Stimulated activated CD8-positive, alpha-beta memory T cell treated with anti-CD3 and anti-CD28 coated beads, Interleukin-7, amount 100 ng/mL, for 1 hour (primary cell): Measurements from ENCODE around the gene TMCC3.

Experiments
- DNase-seq, 2 donors: peaks; one replicate each; pipeline ENCODE4 v3.0.0-alpha.2; 2020; ENCODE audit warnings: low read depth in 2 of 2

Gene TMCC3

GRCh38 chr12:94532490-94533422 is 117.6 kb downstream of the TMCC3 start:
- peak; percentile 36 to 54 for DNase-seq

- no peak for DNase-seq
Measured at GRCh38 chr12:94531196-94531720, 119.1 kb downstream of the TMCC3 start.

GRCh38 chr12:94525951-94526350 is 124.4 kb downstream of the TMCC3 start:
- no peak for DNase-seq
